NCI-H128 (cell line): ENCODE data around the gene ATP8B1.
A peak's percentile ranks its signal among the peaks of the same experiment; 100 is the strongest.
"Not testable (repeated sequence)": the region's sequence is repeated elsewhere in the genome, so short reads cannot be mapped to it uniquely, and the experiment has no call there.

Experiments used
- DNase-seq: peaks from one replicate; lab custom pipeline; 2025; ENCODE audit not compliant: unreplicated experiment; lab: John Stamatoyannopoulos, UW

ATP8B1 gene

DNA sequence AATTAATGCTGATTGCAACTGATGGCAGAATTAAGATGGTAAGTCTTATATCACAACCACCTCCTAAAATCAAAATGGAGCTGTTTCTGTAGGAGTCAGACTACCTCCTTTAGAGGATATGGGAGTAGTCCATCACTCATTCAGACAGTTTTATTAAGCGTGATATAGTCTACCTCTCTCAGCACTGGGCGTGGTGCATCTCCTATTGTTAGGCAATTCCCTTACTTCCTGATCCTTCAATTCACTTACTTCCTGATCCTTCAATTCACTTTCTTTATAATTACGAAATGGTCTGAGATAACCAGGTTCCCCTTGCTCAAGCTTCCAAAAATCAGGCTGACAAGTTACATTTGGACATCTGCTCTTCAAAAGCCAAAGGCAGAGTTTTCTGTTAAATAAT lies 31.9 kb downstream of the ATP8B1 start:
- DNase-seq: no peak

DNA sequence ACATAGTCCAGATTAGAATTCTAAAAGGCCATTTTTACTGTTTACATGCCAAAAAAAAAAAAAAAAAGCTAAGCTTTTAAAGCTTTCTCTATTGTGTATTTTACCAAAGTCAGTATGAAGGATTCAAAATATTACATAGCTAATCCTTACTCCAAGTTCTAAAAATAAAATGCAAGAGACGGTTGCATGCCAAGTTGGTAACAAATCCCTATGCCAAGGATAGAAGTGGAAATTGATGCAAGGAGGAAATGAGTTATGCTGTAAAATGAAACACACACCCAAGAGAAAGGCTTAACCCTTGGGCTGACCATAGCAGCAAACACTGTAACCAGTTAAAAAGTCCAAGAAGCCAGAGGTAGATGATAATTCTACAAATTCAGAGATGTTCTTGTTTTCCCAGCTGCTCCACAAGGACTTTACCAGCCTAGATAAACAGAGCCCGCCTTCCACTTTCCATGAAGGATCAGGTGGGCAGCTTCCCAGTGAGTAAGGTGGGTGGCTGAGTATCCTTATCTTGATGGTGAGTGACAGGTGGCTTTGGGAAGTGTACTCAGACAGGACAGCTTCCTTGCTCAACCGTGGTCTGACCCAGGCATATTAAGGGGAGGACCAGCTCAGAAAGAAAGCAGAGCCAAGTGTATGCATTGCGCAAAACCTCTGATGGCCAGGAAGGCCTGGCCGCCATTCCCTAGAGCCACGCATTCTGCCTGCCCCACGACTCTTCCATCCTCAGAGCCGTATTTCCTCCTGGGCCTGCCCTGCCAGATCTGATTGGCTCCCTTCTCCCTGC lies 34.4 kb downstream of the ATP8B1 start:
- no peak for DNase-seq

DNA sequence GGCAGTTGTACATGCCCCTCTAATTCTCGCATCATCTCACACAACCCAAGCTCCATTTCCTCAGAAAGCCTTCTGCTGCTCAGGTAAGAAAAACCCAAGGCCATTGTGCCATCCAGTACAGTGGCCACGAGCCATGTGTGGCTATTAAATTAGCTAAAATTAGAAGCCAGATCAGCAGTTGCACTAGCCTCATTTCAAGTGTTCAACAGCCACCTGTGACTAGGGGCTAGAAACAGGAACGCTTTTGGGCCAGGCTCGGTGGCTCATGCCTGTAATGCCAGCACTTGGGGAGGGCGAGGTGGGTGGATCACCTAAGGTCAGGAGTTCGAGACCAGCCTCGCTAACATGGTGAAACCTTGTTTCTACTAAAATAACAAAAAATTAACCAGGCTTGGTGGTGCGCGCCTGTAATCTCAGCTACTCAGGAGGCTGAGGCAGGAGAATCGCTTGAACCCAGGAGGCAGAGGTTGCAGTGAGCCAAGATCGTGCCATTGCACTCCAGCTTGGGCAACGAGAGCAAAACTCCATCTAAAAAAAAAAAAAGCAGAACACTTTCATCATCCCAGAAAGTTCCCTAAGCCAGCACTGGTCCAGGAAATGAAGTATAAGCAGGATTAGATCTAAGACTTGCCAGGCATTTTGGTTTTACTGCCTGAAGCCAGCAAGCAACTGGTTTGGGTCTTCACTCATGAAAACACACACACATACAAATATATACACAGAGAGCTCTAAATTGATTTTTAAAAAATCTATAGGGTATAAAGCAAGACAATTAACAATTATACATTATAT lies 35.7 kb downstream of the ATP8B1 start:
- no peak for DNase-seq

DNA sequence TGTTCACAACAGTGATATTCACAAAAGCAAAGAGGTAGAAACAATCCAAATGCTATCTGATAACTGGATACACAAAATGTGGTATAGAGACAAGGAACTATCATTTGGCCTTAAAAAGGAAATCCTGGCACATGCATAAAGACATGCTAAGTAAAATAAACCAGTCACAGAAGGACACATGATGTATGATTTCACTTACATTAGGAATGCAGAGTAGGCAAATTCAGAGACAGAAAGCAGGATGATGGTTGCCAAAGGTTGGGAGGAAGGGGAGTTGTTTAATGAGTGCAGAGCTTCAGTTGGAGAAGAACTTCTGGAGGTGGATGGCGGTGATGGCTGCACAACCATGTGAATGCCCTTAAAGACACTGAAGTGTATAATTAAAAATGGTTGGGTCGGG lies 38.1 kb downstream of the ATP8B1 start:
- no peak for DNase-seq

DNA sequence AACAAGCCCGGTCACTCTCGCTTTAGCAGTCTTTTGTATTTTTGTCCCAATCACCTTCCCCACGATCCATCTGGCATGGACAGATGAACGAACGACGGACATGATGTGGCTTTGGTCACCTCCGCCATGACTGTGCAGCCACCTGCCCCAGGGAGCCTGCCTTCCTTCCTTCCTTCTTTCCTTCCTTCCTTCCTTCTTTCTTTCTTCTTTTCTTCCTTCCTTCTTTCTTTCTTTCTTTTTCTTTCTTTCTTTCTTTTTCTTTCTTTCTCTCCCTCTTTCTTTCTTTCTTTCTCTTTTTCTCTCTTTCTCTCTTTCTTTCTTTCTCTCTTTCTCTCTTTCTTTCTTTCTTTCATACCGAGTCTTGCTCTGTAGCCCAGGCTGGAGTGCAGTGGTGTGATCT lies 39.0 kb downstream of the ATP8B1 start:
- no peak for DNase-seq

DNA sequence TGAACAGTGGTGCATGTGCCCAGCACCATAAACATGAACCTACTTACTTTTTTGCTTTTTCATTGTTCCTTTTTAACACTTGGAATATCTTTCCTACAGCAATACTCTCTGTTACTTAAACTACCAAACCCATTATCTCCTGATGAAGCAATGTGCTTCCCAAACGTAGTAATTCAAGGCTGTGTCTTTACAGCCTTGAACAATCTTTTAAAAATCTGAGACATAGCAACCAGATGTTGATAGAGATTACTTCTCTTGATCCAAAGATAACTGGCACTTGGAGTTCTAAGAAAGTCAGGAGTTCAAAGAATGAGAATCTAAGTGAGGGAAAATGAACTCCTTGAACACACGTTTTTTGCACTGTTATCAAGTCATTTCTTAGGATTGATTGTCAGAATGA lies 40.4 kb downstream of the ATP8B1 start:
- no peak for DNase-seq

DNA sequence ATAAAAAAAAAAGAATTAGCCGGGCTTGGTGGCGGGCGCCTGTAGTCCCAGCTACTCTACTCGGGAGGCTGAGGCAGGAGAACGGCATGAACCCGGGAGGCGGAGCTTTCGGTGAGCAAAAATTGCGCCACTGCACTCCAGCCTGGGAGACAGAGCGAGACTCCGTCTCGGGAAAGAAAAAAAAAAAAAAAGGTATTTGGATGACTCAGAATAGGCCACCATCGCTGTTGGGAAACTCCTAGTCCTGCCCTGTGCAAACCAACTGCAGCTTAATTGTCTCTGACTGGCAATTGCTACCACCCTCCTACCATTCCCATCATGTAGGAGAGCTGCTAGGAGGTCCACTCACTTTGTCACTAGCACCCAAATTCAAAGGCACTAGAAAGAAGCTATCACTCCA lies 43.5 kb downstream of the ATP8B1 start:
- no peak for DNase-seq

DNA sequence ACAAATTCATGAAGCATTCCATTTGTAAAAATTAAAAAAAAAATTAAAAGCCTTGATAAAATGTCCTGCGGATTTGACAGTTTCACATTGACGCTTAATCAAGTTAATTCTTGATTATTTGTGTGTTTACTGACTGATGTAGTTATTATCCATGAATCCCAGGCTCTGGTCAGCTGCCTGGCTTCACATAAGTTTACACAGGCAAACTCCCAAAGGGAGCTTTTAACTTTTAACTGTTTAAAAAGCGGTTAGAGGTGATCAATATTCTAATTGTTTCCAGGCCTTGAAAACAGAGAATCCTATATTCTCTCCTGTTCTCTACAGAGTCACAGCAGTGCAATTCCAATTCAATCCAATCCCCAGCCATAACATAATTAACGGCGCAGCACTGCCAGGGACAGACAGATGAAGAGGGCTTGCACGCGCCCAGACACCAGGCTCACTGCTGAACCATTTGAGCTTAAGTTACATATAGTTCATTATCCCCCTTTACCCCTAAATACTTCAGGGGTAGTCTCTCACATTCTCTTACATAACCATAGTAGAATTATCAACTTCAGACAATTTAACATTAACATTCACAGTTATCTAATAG lies 47.5 kb downstream of the ATP8B1 start:
- no peak for DNase-seq

DNA sequence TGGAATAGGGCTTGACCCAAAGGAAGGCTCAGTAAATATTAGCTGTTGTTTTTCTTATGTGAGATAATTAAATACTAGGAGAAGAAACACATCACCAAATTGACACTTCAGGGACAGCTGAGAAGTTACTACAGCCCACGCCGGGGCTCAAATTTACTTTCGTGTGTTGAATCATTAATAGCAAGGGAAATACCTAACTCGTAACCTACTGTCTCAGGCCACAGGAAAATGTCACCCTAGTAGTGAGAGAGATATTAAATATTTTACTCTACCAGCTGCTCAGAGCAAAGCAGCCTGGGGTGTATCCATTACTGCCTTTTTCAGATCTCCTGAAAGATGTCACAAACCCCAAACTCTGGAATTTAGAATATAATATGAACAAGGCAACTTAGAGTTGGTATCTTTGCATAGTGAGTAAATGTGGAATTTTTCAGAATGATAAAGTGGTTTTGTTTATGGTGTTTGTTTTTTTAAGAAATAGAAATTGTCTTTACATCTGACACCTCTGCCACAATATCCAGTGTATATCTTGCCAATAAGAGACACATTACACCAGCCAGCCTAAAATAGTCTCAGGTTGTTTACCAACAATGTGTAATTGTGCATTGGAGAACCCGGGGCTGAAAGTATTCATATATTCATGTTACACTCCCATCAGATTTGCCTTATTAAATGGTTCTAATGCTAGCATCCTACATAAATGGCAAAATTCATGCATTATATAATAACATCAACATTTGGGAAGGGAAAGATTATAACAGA lies 48.4 kb downstream of the ATP8B1 start:
- DNase-seq: no peak

DNA sequence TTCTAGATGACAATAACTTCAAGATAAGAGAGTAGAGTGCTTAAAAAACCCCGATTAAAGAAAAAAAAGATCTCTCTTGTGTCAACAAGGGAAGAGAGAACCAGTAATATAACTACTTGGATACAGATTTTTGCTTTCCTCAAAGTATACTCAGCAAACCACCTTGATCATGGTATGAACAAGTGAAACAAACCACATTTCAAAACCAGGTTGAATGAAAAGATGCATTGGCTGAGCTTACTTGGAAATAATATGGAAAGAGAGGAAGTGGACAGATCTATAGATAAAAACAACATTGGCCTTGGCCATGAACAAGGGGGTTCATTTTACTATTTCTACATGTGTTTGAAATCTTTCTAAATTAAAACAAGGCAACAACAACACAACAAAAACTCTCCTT lies 50.1 kb downstream of the ATP8B1 start:
- DNase-seq: no peak

DNA sequence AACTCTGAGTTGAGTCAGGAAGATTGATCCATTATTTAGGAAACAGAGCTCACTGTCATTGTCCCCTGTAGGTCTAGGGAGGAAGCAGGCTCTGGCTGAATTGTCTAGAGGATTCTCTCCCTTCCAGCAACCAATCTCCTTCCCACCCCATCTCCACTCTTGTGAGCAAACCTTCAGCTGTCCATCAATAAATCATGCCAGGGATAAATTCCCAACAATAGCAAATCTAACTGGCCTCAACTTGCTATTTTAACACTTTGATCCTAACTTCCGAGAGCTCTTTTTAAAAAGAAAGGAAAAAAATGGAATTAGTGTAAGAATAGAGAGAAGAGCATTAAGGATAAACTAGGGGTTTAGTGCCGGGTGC lies 53.5 kb downstream of the ATP8B1 start:
- no peak for DNase-seq

DNA sequence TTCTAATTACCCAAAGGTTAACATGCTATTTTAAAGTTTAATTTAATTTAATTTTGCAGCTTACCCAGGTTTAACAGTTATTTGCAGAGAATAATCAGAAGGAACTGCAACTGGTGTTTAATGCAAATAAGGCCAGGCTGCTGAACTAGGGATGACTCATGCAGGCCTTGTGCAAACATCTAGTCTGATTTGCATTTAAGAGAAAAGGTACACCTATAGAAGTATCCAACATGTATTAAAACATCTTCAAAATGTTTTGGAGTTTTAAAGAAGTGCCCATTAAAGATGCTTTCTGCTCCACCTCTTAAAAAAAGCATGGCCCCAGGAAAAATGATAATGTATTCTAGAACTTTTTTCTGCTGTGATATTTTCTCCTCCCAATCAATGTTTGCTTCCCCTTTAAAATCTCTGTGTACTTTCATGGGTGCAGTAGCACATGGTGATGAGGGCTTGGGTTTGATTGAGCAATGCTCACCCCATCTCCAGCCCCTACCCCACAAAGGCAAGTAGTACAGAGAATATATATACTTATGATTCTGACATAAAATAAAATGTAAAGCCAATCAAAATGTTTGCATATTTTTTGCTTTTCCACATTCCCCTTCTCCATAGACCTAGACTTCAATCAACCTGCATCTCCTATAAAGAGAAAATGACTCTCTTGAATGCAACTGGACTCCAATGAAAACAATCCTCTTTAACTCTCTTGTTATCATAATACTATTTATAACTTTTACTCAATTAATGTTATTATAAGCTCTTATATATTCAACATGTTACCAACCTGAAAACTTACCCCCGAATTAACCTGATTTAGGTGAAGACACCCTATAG lies 54.1 kb downstream of the ATP8B1 start:
- peak; percentile 16 for DNase-seq

DNA sequence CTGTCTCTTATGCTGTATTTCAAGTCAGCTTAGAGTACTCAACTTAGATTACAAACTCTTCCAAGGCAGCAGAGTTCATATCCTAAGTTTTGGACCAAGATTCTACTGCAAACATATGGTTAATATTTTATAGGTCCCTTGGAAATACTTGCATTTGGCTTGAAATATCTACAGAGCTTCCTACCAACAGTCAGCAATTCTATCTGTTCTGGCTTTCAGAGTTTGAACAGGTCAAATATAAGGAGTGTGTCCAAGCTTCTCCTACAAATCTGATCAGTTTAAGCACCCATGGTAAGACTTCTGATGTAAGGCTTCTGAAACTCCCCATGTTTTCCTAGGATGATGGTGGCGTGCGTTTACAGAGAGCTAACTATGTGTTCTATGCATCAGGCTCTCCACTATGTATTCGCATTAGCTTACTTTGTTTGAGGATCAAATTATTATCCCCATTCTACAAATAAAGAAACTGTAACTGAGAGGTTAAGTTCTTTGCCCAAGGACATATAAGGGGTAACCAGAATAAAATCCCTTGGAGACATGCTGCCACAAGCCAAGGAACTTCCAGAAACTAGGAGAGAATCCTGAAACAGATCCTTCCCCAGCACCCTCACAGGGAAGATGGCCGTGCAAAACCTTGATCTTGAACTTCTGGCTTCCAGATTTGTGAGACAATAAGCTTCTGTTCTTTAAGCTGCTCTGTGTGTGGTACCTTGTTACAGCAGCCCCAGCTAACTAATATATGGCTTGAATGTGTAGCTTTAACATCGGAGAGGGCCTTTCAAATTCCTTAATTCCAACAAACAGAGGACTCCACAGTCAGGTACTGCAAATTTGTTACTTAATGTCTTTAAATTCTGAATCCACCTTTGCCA lies 55.1 kb downstream of the ATP8B1 start:
- DNase-seq: no peak

DNA sequence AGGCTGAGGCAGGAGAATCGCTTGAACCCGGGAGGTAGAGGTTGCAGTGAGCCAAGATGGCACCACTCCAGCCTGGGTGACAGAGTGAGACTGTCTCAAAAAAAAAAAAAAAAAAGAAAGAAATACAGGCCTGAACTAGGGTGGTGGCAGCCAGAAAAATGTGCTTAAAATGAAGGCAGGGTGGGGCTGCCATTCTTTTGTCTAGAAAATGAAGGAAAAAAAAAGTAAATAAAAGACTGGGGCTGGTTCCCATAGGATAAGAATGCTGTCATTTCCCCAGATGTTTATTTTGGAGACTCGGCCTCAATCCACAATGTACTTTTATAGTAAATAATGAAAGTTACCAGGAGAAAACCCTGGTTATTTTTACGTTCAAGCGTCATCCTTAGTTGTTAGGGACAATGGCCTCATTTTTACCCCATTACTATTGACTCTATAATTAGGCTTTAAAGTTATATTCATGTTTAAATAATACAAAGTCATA lies 58.9 kb downstream of the ATP8B1 start:
- no peak for DNase-seq

DNA sequence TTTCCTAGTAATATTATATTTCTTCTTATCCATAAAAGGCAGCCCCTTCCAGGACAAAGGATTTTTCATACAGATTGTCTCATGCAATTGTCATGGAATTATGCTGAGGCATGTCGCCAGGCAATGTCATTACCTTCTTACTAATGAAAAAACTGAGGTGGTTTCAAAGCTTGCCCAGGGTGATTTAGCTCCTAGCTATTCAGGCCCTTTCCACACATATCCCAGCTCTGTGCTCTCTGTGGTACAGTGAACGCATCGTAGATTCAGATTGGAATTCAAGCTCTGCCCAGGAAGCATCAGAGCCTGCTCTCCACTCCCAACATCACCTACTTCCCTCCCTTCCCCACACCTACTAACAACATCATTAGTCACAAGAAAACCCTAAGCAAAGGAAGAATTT lies 60.1 kb downstream of the ATP8B1 start:
- no peak for DNase-seq

DNA sequence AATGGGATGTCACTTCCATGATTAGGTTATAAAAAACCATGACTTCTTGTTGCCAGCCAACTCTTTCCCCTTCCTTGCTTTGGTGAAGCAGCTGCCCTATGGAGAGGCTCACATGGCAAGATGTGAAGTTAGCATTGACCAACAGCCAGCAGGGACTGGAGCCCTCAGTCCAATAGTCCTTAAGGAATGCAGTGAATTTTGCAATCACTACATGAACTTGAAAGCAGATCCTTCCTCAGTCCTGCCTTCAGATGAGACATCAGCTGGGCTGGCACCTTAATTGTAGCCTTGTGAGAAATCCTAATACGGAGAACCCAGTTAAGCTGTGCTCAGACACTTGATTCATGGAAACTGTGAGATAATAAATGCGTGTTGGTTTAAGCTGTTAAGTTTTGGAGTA lies 61.8 kb downstream of the ATP8B1 start:
- DNase-seq: no peak

DNA sequence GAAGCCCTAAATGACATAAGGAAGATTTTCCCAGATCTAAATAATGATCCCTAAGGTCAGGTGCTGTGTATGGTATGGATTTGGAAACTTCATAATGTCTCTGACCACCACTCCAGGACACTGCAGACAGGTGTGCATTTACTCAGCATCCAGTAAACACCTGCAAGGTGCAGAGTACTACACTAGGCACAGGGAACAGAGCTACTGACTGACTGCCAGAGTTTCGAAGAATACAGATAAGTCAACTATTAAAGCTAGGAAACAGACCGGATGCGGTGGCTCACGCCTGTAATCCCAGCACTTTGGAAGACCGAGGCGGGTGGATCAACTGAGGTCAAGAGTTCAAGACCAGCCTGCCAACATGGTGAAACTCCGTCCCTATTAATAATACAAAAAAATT lies 65.0 kb downstream of the ATP8B1 start:
- DNase-seq: no peak

DNA sequence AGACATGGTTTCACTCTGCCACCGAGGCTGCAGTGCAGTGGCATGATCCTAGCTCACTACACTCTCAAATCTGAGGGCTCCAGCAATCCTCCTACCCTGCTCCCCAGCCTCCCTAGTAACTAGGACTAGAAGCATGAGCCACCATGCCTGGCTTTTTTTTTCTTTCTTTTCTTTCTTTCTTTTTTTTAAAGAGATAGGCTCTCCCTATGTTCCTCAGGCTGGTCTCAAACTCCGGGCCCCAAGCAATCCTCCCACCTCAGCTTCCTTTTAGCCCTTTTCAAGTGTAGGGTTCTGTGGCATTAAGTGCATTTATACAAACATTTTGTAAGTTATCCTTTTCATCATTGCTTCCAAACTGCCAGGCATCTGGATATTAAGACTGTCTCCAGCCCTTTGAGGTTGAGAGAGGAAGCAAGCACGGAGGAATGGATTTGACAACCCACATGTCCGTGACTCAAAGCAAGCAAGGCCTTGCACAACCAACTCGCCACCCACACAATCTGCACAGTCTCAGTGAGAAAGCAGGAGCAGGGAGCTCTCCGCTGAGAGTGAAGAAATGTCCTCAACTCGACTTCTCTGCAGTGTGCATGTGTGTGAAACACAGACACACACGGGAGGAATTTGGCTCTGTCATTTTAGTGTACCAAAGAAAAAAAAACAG lies 65.6 kb downstream of the ATP8B1 start:
- no peak for DNase-seq

DNA sequence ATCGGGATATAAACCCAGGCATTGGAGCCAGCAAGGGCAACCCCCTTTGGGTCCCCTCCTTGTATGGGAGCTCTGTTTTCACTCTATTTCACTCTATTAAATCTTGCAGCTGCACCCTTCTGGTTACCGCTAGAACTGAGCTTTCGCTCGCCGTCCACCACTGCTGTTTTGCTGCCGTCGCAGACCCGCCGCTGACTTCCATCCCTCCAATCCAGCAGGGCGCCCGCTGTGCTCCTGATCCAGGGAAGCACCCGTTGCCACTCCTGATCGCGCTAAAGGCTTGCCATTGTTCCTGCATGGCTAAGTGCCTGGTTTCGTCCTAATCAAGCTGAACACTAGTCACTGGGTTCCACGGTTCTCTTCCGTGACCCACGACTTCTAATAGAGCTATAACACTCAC lies 68.1 kb downstream of the ATP8B1 start:
- DNase-seq: not testable (repeated sequence)
